DMS114 treated with DMSO at 0.1 percent for 48 hours (cell line): ENCODE data around the gene STARD3.
A peak's percentile ranks its signal among the peaks of the same experiment; 100 is the strongest.

ENCODE experiments used
- DNase-seq: peaks from one replicate; lab custom pipeline; 2025; ENCODE audit not compliant: unreplicated experiment; lab: John Stamatoyannopoulos, UW

The STARD3 gene

DNA sequence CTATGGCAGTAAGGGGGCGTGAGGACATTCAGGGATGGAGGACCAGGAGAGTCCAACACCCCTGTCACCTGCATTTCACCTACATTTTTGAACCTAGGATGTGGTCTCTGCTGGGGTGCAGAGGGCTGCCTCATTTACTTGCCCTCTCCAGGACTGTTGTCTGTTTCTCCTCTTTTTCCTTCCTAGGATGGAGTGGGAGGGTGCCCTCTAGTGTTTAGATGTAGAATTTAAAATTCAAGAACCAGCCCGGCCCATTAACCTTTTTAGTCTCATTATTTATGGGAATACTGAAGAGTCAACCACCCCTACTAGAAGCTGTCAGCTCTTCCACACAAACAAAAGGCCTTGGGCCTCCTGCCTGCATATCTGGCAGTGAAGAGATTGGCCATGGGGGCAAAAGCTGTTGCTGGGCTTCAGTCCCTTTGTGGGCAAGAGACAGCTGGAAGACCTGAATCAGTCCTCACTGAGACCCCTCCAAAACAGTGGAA, 2.5 kb upstream of the STARD3 start:
- DNase-seq: peak; percentile 17

DNA sequence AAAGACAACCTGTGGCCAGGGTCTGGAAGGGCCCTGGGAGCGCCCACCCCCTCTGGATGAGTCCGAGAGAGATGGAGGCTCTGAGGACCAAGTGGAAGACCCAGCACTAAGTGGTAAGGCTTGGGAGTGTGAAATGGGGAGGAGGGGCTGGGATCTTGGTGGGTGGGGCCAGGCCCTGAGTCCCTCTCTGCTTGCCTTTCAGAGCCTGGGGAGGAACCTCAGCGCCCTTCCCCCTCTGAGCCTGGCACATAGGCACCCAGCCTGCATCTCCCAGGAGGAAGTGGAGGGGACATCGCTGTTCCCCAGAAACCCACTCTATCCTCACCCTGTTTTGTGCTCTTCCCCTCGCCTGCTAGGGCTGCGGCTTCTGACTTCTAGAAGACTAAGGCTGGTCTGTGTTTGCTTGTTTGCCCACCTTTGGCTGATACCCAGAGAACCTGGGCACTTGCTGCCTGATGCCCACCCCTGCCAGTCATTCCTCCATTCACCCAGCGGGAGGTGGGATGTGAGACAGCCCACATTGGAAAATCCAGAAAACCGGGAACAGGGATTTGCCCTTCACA, 1.2 kb upstream of the STARD3 start:
- no peak for DNase-seq

DNA sequence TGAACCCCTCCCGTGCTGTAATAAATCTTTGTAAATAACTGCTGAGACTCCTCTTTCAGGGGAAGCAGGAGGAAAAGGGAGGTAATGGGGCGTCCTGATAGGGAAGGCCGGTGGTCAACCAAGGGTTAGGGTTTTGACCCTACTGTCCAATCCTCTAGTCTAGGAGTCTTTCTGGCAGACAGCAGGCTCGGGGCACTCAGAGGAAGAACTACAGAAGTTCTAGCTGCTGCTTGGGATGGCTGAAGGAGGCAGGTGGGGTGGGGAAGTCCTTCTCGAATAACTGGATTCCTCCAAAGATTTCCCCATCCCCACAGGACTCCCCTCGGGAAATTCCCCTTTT, 387 bp upstream of the STARD3 start:
- DNase-seq: no peak

GRCh38 chr17:39638317-39638716, 1.4 kb downstream of the STARD3 start:
- no peak for DNase-seq

DNA sequence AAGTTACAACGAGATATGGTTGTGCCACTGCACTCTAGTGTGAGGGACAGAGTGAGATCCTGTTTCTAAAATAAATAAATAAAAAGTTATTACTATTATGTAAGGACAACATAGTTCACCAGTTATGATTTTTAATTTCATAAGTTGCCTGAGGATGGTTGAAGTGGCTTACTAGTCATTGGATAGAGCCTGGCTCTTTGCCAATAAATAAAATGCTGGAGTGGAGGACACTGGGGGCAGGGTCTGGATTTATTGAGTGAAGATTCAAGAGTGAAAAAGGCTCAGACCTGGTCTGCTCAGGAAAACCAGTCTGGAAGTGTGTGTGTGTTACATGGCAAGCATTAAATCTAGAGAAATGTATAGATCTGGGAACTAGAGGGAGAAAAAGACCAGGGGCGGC, 2.1 kb downstream of the STARD3 start:
- no peak for DNase-seq

DNA sequence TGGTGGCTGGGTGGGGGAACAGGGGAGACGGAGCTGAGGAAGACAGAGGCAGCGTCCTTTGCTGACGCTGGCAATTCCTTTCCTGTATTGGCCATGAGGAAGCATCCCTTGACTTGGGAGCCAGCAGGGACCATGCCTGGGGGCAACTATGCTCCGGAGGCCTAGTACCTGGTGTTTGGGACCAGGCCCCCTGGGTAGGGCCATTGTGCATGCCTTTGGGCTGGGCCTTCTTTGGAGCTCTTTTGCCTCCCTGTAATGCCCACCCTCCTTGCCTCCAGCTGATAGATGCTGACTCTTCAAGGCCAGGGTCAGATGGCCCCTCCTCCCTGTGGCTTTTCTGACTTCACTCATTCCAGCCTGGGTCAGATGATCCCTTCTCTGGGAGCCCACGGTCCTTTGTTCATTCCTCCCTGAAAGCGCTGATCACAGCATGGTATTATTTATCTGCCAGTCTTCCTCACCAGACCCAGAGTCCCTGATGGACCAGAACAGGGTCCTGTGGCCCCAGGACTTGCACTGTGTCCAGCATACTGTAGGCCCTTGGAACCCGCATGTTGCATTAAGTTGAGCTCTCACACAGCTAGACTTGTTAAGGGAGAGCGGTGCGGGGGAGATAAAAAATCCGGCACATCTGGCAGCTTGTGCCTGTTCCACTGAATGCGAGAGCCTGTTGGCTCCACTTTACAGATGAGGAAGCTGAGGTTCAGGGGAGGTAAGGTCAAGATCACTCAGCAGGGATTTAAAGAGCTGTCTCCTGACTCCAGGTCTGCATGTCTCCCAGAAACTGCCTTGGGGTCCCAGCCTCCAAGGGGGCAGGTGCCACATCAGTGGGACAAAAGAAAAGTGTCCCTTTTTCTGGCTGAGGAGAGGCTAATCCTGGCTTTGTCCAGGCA, 2.9 kb downstream of the STARD3 start:
- DNase-seq: no peak

DNA sequence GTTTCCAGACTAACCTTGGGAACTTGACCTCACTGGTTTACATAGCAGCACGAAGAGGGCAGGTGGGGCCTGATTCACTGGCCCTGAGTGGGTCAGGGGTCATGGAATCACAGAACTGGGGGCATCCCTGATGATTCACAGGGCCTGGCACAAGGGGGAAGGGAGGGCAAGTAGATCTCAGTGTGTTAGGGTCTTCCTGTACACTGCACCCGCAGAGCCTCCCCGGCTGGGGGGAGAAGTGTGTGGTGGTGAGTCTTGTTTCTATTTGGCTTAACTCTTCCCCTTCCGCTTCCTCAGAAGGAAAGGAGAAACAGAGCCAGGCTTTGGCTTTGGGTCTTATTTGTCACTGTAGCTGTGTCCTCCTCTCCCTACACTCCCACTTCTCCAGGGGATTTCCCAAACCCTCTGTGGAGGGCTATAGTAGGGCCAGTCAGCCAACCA, 3.7 kb downstream of the STARD3 start:
- DNase-seq: no peak

DNA sequence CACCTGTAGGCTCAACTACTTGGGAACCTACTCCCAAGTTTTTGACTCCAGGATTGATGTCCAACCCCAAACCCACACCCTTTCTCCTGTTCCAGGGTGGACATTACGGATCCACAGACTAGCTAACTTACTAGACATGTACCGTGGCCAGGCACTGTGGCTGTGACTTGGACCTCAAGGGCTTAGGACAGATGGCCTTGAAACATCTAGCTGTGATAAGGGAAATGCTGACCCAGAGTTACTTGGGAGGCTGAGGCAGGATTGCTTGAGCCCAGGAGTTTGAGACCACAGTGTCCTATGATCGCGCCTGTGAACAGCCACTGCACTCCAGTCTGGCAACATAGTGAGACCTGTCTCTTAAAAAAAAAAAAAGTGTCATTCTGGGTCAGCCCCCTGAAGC, 4.2 kb downstream of the STARD3 start:
- DNase-seq: no peak

GRCh38 chr17:39641883-39642282, 4.9 kb downstream of the STARD3 start:
- DNase-seq: no peak

DNA sequence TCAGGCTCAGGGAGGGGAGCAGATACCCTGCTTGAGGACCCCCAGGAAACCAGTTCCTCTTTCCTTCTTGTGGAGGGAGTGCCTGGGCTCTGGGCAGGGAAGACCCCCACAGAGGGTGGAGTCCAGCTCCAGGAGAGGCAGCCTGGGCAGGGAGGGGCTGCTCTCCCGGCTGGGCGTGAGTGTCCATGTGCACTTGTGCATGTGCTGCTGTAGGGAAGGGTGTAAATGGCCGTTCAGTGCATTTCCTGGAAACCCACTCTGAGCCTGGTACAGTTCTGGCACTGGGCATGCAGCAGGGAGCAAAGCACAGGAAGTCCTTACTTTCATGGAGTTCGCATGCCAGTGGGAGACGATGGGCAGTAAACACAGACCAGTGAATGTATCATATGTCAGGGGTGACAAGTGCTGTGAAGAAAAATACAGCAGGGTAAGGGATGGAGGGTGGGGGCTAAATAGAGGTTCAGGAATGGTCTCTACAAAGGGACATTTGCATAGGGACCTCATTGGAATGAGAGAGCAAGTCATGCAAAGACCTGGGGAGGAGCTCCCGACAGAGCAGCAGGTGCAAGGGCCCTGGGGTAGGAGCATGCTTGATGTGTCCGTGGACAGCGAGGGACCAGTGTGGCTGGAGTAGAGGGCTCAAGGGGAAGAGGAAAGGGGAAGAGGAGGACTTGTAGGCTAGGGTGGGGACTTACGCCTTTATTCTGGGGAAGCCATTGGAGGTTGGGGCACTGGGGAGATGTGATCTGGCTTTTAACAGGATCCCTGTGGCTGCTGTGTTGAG, 5.5 kb downstream of the STARD3 start:
- DNase-seq: no peak

GRCh38 chr17:39643271-39643670, 6.3 kb downstream of the STARD3 start:
- no peak for DNase-seq

DNA sequence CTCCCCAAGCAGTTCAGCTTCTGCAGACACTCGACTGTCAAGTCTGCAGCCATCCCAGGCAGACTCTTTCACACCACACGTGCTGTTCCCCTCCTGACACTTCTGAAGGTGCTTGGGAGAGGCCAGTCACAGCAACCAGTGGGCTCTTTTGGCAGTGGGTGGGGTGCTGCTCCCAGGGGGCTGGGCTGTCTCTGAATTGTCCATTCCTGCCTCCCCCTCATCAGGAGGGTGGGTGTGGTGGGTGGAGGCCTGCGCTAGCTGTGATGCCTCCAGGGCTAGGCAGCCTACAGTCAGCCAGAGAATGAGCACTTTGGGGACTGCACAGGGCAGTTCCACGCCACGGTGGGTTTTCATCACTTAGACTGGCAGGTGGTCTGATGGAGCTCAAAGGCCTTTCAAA, 10.3 kb downstream of the STARD3 start:
- DNase-seq: no peak

DNA sequence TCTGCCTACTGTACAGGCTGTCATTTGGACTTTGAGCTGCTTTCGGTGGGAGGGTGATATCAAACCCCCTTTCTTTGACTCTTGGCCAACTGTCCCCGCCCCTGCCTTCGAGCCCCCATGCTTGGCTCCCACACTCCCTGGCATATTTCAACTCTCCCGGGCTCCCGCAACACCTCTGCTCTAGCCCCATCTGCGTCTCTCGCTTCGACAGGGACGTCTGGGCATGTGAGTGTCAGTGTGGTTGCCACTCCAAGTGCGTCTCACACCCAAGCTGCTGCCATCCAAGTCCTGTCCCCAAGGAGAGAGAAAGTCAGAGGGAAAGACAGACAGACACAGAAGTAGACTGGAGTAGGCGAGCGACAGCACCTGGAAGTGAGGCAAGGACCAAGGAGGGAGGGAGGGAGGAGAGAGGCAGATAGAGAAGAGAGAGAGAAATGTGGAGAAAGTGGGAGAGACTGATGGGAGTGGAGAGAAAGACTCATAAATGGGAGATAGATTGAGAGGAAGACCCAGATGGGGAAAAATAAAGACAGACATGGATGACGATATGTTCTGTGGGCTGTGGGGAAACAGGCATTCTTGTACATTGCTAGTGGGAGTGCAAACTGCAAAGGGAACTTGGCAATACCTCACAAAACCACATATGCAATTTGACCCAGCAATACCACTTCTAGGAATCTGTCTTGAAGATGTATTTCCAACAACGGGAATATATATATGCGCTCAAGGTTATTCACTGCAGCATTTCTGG, 11.8 kb downstream of the STARD3 start:
- DNase-seq: no peak

GRCh38 chr17:39650121-39650579, 13.2 kb downstream of the STARD3 start:
- DNase-seq: no peak

DNA sequence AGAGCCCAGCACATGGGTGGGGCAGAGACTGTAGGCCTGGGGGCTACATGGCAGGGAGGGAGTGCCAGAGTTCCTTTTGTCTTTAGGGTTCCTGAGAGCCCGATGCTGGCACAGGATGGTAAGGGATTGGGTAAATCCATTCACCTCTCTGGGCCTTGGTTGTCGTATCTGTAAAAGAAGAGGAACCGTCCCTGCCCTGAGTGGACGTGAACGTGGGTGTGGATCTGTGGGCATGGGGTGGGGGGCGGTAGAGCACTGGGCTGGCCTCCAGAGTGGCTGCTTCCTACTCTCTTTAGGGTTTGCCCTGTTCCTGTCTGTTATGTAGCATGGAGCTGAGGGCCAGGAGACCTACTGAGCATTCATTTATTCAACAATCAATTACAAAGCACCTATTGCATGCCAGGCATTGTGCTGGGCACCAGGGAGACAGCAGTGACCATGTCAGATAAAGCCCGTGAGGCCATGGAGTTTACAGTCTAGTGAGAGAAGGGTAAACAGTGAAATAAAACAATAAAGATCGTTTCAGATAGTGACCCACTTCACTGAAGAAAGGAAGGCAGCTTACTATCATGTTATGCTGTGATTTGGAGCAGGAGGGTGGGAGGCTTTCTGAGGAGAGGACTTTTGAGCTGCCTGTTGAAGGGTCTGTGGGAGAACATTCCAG, 15.1 kb downstream of the STARD3 start:
- DNase-seq: no peak

DNA sequence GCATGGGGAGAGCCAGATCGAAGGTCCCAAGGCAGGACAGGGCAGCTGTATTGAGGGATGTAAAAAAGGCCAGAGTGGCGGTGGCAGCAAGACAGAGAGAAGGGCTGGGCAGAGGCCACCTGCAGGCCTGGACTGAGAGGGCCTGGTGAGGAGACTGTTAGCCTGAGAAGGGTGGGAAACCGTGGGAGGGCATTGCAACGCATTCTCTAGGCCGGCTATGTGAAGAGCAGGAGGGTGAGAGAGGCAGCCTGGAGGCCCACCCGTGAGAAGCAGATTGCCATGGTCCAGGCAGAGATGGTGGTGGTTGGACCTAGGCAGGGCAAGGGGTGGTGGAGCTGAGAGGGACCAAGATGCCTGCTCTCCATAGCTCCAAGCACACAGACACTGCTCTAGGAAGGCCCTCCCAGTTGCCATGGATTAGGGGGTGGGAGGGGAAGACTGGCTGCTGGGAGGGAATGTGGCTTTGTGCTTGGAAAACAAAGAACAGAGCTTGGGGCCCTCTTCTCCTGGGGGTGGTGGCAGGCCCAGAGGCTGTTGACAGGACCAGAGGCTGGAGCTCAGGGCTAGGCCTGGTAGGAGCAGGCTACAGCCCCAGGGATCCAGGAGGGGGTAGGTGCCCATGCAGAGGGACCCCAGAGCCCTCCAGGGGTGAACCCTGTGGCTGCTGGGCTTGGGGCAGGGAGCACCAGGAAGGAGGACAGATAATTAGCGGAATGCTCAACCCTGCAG, 15.8 kb downstream of the STARD3 start:
- no peak for DNase-seq

- no peak for DNase-seq
Measured at GRCh38 chr17:39653316-39653661, 16.3 kb downstream of the STARD3 start.

- no peak for DNase-seq
Measured at GRCh38 chr17:39653662-39654331, 16.9 kb downstream of the STARD3 start.

DNA sequence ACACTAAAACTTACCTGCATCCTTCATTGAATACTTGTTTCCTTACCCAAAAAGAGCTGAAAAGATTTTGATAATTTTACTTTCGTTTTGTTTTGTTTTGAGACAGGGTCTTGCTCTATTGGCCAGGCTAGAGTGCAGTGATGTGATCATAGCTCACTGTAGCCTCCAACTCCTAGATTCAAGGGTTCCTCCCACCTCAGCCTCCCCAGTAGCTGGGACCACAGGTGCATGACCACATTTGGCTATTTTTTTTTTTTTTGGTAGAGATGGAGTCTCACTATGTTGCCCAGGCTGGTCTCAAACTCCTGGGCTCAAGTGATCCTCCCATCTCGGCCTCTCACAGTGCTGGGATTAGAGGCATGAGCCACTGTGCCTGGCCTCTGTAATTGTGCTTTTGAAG, 18.2 kb downstream of the STARD3 start:
- no peak for DNase-seq
